NCI-H2029 (cell line): ENCODE results near the gene CDKN3.

ENCODE experiments used
- DNase-seq: peaks from one replicate; lab custom pipeline; 2025; lab: John Stamatoyannopoulos, UW

The CDKN3 gene

GRCh38 chr14:54396493-54397335 lies at the start of gene CDKN3:
CDKN3 (plus strand) TSS chr14:54397007; CDS start chr14:54397069, 62 bp downstream.
- peak; percentile 100 for DNase-seq

- no peak for DNase-seq
Measured at GRCh38 chr14:54347044-54347443, 49.8 kb upstream of the CDKN3 start.

- DNase-seq, result peak; percentile 83
Measured at GRCh38 chr14:54348001-54348611, 48.7 kb upstream of the CDKN3 start.

- DNase-seq, result no peak
Measured at GRCh38 chr14:54348923-54349620, 47.7 kb upstream of the CDKN3 start.

- no peak for DNase-seq
Measured at GRCh38 chr14:54349713-54350112, 47.1 kb upstream of the CDKN3 start.

GRCh38 chr14:54350203-54350602 lies 46.6 kb upstream of the CDKN3 start:
- no peak for DNase-seq

GRCh38 chr14:54353266-54353665 lies 43.5 kb upstream of the CDKN3 start:
- DNase-seq, result no peak

- no peak for DNase-seq
Measured at GRCh38 chr14:54353694-54354093, 43.1 kb upstream of the CDKN3 start.

- DNase-seq, result no peak
Measured at GRCh38 chr14:54354096-54354495, 42.7 kb upstream of the CDKN3 start.

- DNase-seq, result no peak
Measured at GRCh38 chr14:54354968-54355641, 41.7 kb upstream of the CDKN3 start.

- DNase-seq, result no peak
Measured at GRCh38 chr14:54355698-54356097, 41.1 kb upstream of the CDKN3 start.

- no peak for DNase-seq
Measured at GRCh38 chr14:54356172-54356571, 40.6 kb upstream of the CDKN3 start.

GRCh38 chr14:54360667-54361066 lies 36.1 kb upstream of the CDKN3 start:
- DNase-seq, result no peak

GRCh38 chr14:54362089-54362504 lies 34.7 kb upstream of the CDKN3 start:
- DNase-seq, result no peak

- DNase-seq, result no peak
Measured at GRCh38 chr14:54362759-54363437, 33.9 kb upstream of the CDKN3 start.

GRCh38 chr14:54364555-54365415 lies 32.0 kb upstream of the CDKN3 start:
- DNase-seq, result no peak

GRCh38 chr14:54366736-54367735 lies 29.8 kb upstream of the CDKN3 start:
- DNase-seq, result no peak

GRCh38 chr14:54368291-54368690 lies 28.5 kb upstream of the CDKN3 start:
- DNase-seq, result no peak

- DNase-seq, result no peak
Measured at GRCh38 chr14:54369343-54369742, 27.5 kb upstream of the CDKN3 start.
